Frontal cortex (tissue), 4 donors: ENCODE data around the gene TMEM255B. TPM values are rescaled to one million over a fixed set of nuclear protein-coding genes. Genes with fewer than 3 reads are reported as not detected.

Experiments
- DNase-seq, 2 donors: peaks; one replicate each; pipeline ENCODE4 v3.0.0; 2012; ENCODE audit warnings: low spot score in 2 of 2
- FAIRE-seq: peaks from 2 replicates; lab custom pipeline; 2012; peaks lifted over from hg19 to GRCh38; lab: Jason Lieb, UNC
- total RNA-seq: library from RNA; depleted of rRNA; stranded (reverse); fragments of >200 nt; gene quantifications from one replicate; pipeline ENCODE4 v1.2.3, GENCODE V29; 2014
- donor health status: control.
- donor health status: control.
- donor health status: control.

The TMEM255B gene
- total RNA-seq, 1 donor from 2014 or later, result not detected

DNA sequence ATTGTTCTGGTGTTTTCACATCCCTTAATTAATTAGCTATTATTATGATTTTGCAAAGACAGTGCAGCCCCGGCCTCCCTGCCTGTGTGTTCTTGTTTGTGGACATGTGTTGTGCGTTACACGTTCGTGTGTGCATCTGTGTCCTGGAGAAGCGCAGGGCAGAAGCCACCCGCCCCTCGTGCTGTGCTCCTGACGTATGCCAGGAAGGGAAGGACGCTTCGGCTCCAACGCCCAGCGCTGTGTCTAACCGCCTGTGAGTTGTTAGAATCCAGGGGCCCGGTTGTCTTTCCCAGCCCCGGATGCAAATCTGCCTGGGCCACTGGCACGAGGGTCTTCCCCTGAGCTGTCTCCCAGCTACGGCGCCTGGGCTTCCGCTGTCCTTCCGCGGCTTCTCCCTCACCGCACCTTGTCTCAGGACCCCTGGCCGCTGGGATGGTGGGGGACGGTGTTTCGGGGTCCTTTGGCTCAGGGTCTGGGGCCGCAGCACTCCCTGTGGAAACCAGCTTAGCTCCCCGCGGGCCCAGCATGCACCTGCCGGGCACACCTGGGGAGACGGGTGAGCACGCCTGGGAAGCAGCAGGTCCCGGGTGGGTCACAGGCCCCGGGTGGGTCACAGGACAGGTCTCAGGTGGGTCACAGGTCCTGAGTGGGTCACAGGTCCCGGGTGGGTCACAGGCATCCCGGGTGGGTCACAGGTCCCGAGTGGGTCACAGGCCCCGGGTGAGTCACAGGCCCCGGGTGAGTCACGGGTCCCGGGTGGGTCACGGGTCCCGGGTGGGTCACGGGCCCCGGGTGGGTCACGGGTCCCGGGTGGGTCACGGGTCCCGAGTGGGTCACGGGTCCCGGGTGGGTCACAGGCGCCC is 53.4 kb downstream of the TMEM255B start:
- DNase-seq, result no peak
- no peak for FAIRE-seq

DNA sequence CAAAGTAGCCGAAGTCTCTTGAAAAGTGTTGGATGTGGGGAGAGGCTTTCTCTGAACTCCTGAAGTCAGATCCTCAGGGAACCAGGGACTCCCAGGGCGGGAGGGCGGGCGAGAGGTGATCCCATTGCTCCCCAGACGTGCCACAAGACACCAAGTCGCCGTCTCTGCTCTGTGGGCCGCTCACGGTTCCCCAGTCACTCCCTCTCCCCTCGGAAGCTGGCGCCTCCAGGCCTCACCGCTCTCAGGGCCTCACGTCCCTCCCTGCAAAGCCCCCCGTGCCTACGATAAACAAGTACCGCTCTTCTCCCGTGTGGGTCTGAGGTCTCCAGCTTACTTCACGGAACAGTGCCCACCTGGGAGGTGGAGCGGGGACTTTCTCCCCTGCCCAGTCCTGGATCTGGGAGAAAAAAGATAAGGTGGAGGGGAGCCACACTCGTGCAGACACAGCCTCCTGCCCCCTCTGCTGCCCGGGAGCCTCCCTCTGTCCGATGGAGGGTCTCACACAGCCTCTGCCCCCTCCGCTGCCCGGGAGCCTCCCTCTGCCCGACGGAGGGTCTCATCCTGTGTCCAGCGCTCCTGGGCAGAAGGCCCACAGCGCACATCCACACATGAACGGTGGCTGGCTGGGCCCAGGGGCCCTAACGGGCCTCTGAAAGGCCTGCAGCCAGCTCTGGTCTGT is 54.2 kb downstream of the TMEM255B start:
- no peak for FAIRE-seq
- DNase-seq, result no peak

DNA sequence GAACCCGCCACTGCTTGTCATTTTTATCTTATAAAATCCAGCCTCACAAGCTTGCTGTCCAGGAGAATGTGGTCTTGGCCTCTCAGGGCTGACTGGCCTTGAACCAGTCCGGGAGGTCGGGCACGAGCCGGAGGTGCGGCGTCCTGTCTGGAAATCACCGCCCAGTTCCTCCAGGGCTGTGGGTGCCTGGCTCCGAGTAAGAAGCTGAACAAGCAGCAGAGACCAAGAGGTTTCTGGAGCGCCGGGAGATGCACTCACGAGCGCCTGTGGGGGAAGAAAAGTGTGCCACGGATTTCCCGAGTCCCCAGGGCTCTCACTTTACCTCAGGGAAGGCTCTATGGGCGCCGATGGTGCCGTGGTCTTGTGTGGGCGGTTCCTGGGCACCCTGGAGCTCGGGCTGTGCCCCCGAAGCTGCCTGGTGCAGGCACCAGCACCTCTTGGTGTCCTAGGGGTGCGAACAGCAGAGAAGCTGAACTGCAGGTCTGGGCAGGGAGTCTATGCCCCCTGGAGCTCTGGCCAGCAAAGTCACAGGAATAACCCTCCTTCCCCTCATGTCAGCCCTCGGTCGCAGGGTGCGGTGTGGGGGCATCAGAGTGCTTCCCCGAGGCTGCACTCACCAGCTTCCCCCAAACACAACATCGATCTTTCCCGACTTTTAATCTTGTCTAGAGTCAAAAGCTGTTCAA is 54.9 kb downstream of the TMEM255B start:
- no peak for FAIRE-seq
- no peak for DNase-seq

DNA sequence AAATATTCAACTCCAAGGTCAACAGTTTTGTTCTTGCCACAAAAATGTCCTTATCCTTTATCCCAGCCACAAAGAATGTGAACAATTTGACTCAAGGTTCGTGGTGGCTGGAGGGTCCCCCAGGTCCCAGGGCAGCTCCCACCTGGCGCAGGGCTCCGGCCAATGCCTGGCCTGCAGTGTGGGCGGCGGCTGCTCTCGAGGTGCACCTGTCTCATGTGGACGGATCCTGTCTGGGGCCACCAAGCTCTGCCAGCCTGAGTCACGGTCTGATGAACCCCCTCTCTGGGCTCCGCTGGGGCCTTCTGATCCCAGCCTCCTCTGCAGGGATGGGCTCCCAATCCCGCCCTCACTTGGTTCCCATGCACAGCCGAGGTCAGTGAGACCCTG is 55.4 kb downstream of the TMEM255B start:
- DNase-seq, result no peak
- no peak for FAIRE-seq

DNA sequence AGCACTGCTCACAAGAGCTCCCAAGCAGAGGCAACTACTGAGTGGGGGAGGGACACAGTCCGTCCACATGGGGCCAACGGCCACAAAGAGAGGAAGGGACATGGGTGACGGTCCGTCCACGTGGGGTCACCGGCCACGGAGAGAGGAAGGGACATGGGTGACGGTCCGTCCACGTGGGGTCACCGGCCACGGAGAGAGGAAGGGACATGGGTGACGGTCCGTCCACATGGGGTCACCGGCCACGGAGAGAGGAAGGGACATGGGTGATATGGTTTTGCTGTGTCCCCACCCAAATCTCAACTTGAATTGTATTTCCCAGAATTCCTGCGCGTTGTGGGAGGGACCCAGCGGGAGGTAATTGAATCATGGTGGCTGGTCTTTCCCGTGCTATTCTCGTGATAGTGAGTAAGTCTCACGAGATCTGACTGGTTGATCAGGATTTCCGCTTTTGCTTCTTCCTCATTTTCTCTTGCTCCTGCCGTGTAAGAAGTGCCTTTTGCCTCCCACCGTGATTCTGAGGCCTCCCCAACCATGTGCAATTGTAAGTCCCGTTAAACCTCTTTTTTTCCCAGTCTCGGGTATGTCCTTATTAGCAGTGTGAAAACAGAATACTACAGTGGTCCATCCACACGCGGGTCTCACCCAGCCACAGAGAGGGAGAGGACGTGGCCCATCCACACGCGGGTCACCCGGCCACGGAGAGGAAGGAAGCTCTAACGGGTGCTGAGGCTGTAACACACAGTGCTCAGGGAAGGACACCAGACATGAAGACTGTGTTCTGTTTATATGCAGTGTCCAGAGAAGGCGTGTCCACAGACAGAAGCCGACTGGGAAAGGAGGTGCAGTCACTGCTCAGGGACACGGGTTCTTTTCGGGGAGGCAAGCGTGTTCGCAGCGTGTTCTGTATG is 56.4 kb downstream of the TMEM255B start:
- DNase-seq (no peak), FAIRE-seq (no peak)

DNA sequence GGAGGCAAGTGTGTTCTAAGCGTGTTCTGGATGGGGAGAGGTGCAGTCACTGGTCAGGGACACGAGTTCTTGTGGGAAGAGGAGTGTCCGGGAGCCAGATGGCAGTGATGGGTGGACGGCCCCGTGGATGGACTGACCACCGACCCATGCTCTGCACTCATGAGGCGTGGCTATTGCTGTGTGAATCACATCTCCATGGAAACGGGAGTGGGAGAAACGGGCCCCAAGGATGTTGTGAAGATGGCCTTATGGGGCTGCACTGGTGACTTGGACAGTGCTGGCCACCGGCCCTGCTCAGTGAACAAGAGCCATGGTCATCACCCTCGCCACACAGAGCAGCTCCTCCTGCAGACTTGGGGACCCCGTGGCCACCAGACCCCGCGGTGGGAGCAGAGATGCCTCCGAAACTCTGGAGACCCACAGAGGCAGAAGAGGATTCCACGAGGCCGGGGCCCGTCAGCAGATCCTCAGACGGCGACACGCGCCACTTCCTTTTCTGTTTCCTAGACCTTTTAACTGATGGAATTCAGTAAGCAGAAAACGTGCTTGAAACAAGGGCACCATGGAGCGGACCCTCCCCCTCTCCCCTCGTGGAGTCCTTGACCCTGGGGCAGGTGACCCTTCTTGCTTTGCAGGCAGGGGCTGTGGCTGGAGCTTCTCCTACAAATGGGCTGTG is 57.4 kb downstream of the TMEM255B start:
- DNase-seq (no peak), FAIRE-seq (no peak)

DNA sequence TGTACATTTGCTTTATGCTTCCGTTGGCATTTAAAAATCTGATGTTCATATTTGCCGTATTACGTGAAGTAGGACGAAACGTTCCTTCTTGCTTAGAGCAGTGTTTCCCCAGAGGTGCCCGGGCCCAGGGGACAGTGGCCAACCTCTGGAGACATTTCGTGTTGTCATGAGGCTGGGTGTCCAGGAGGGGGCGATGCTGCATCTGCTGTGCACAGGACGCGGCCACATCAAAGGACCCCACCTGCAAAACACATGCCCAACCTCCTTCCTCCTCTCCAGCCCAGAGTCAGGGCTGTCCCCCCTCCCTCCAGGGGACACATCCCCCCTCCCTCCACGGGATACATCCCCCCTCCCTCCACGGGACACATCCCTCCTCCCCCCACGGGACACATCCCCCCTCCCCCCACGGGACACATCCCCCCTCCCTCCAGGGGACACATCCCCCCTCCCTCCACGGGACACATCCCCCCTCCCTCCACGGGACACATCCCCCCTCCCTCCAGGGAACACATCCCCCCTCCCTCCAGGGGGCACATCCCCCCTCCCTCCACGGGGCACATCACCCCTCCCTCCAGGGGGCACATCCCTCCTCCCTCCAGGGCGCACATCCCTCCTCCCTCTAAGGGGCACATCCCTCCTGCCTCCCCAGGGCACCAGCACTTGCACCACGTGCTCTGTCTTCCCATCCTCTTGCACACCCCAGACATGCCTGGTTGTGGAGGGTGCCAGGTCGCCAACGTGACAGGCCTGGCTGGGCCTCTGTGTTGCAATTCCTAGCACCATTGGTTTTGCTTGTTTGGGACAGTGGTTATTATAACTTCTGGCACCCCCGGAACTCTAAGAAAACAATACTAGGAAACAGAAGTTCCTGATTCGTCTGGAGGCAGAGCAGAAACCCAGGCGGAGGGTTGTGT is 58.2 kb downstream of the TMEM255B start:
- FAIRE-seq (no peak), DNase-seq (peak; percentile 78 to 84)

DNA sequence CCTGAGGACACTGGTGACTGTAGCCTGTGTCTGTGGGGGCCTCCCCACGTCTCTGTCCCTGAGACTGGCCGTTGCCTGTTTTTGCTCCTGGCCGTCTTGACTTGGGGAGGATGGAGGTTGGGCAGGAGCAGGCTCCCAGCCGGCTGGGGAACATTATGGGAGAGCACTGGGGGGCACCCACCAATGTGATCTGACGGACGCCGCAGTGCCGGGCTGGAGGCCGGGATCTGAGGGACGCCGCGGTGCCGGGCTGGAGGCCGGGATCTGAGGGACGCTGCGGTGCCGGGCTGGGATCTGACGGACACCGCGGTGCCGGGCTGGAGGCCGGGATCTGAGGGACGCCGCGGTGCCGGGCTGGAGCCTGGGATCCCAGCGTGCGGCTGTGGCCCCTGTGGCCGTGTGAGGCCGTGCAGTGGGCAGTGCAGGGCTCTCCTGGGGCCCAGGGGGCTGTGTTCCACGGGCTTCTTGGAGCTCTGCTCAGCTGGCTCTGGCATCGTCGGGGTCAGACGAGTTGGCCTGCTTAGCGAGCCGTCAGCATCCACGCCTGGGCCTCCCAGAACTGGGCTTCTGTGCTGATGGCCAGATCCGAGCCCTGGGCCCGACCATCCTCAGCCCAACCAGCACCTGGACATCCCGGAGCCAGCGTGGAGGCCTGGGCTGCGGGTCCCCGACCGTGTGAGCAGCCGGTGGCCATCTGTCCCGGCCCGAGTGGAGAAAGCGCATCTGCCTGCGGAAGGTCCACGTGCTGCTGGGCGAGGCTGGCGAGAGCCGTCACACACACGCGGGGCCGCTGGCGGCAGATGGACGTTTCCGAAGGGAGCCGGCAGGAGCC is 59.0 kb downstream of the TMEM255B start:
- DNase-seq (no peak), FAIRE-seq (no peak)

DNA sequence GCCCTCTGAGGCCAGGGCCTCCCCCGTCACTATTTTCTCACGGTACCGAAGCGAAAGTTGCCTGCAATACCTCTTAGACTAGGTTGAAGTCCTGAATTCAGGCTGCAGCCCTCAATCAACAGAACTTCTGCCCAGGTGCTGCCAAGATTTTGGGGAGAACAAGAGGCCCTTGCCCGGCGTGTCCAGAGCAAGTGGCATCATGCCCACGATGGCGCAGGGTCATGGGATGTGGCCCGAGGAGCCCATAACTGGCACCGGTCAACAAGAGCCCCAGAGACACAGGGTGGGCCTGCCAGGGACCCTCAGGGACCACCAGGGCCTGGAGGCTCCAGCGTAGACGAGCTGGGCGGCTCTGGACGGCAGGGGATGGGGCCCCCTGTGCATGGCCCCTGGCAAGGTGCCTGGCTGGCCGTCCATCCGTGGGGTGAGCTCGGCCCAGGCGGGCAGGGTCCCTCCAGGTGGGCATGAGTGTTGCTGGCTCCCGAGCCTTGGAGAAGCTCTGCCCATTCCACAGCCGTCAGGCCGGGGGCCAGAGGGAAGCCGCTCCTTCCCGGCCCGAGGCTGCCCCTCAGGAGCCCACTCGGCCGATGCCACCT is 59.8 kb downstream of the TMEM255B start:
- DNase-seq, result no peak
- no peak for FAIRE-seq

DNA sequence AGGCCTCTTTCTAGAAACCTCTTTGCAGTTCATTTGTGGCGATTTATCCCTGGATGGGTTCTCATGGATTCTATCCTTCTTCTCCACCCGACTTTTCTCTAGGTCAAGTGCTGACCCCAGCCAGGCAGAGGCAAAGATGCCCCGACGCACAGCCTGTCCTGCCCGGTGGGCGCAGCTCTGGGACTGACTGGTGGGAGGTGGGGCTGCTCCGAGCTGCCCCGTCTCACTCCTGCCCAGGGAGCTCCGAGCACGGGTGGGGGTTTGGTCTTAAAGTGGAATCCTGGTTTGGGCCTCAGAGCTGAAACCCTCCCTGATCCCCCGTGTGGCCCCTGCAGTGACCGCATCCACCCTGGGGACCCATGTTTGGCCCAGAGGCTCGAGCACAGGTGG is 60.3 kb downstream of the TMEM255B start:
- DNase-seq (no peak), FAIRE-seq (no peak)

DNA sequence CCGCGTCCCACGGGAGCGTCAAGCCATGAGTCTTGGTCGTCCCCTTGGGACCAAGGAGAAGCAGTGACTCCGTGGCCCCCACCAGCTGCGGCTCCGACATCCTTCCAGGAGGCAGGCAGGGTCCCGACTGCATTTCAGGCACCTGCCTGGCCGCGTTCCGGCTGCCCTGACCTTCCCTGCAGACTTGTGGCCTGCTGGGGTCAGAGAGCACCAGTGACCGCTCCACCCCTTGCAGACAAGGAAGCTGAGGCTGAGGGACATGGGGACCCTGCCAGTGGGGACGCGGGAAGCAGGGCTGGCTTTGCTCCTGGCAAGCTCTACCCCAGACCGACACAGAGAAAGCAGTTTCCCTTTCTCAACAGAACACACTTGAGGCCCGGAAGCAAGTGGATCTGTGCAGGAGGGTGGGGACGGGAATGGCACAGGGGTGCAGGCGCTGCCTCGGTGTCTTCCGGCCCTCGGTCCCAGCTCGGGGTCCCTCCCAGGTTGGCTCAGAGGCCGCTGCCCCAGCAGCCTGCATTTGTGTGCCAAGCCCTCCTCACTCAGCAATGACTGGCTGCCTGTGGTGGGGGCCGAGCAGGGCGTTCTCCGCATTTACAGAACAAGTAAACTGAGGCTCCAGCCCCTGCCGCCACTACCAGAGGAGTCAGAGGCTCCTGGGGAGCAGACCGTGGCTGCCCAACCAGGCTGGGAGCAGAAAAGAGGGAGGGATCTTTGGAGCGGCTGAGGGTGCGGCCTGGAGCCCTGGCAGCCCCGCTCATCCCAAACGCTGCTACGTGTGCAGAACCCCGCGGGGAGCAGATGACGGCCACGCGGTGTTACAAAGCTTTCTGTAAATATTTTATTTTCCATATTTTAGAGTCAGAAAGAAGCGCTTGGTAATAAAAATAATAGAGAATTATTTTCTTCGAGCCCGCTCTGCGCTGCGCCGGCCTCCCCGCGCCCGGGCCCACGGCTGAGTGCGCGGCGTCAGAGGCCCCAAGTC is 61.0 kb downstream of the TMEM255B start:
- no peak for FAIRE-seq

DNA sequence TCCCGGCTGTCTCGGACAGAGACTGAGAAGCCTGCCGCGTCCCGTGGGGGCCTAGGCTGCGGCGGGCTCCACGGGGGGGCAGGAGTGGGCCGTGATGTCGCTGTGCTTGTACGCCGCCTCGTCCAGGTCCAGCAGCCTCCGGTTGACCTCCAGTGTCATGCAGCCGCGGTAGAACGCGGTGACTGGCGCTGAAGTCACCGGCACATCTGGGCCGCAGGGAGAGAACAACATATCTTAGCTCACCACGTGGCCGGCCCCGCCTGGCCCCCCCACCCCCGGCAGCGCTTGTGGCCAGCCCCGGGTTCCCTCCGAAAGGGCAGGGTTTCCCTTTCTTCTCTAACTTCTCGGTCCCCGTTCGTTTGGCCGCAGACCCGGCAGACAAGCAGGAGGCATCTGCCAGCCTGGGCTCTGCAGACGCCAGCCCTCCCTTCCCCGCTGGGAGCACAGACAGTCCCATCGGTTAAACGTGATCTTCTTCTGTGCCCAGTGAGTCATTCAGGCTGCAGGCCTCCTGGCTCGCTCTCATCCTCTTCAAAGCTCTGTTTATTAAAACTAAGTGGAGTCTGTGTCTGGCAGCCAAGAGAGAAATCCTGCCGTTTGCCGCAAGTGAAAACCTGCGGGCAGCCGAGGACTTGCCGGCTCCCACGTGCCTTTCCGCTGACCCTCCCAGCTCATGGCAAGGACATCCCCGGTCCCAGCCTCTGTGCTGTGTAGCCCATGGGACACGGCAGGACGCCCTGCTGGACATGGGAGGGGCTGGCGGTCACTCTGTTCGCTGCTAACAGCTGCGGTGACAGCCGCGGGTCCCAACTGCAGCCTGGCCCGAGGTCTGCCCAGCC is 62.0 kb downstream of the TMEM255B start:
- FAIRE-seq (no peak), DNase-seq (peak; percentile 82 to 86)

More for the DNA sequence above, 61.0 kb downstream of the TMEM255B start:
- no peak for DNase-seq

DNA sequence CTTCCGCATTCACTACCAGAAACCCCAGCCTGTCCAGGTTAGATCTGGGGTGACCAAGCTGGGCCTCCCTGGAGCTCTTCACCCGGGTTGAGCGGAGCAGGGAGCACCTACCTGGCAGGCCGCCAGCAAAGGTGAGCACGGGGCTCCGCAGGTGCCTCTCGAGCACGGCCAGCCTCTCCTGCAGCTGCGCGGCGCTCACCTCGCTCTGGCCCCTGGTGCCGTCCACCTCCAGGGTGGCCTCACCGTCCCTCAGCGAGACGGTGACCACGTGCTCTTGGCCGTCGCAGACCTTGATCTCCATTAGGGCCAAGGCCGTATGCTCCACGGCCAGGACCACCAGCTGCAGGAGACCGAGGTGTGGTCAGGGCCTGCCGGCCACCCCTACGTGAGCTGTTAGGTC is 62.8 kb downstream of the TMEM255B start:
- FAIRE-seq (no peak), DNase-seq (no peak)

DNA sequence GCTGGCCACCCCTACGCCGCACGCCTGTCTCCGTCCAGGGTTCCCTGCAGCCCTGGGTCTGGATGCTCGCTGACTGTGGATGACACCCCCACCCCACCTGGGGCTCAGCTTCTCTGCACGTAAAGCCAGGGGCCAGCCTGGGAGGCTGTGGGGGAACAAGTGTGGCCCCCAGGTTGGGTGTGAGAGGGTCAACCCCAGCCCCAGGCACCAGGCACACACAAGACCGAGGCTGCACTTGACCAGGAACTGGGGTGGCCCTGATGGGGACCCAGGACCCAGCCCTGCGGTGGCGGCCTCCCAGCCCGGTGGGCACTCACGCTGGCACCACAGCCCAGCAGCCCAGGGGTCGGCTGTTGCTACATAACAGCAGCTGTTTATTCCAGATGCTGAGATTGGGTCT is 63.2 kb downstream of the TMEM255B start:
- no peak for DNase-seq
- no peak for FAIRE-seq
